Tibial nerve (tissue), 4 donors: ENCODE results near the gene CYLD. TPM values are rescaled to one million over a fixed set of nuclear protein-coding genes. Genes with fewer than 3 reads are reported as not detected.

Experiments used
- DNase-seq, 2 donors: peaks; one replicate each; pipeline ENCODE4 v3.0.0-alpha.2; 2019; ENCODE audit warnings: low spot score in 2 of 2
- H3K27ac ChIP-seq, 4 donors: fragments of 200-600 bp; sonication (generic) in 3 of 4; one replicate each; pipeline ENCODE4 v1.5.1; 2017 to 2019; ENCODE audit warnings: mild to moderate bottlenecking in 1 of 4
- H3K27me3 ChIP-seq, 2 donors: fragments of 200-600 bp; sonication (generic) in 1 of 2; one replicate each; pipeline versions ENCODE4 v1.5.1 to v1.6.0; 2017 to 2019
- H3K36me3 ChIP-seq, 3 donors: fragments of 200-600 bp; sonication (generic); one replicate each; pipeline ENCODE4 v1.5.1; 2018 to 2019
- H3K4me1 ChIP-seq, 4 donors: fragments of 200-600 bp; sonication (generic) in 3 of 4; one replicate each; pipeline ENCODE4 v1.5.1; 2017 to 2019
- H3K4me3 ChIP-seq, 4 donors: fragments of 200-600 bp; sonication (generic) in 3 of 4; one replicate each; pipeline ENCODE4 v1.5.1; 2017 to 2019; ENCODE audit warnings: mild to moderate bottlenecking in 1 of 4, moderate library complexity in 1 of 4
- H3K9me3 ChIP-seq, 4 donors: fragments of 200-600 bp; sonication (generic) in 3 of 4; one replicate each; pipeline ENCODE4 v1.5.1; 2017 to 2019
- CTCF ChIP-seq, 5 experiments: fragments of 200-600 bp in 3 of 5; fragments of 450-650 bp in 2 of 5; sonication (generic) in 3 of 5; IDR thresholded peaks; one replicate each; pipeline ENCODE4 v1.5.1; 2016 to 2019; ENCODE audit warnings: antibody characterized with exemption in 5 of 5, mild to moderate bottlenecking in 3 of 5, moderate library complexity in 2 of 5
- EP300 ChIP-seq, 2 donors: sonication (generic); formaldehyde crosslinking; IDR thresholded peaks; one replicate each; pipeline ENCODE4 v1.6.1; 2017; ENCODE audit warnings: antibody characterized with exemption in 2 of 2, mild to moderate bottlenecking in 1 of 2
- POLR2A ChIP-seq, 2 donors: fragments of 450-650 bp; IDR thresholded peaks; one replicate each; pipeline ENCODE4 v1.6.1; 2017; ENCODE audit warnings: antibody characterized with exemption in 2 of 2, mild to moderate bottlenecking in 2 of 2, moderate library complexity in 2 of 2
- WGBS, 2 donors: methylation state at CpG; one replicate each; pipeline ENCODE4 v1.1.5; 2018; 5-methylcytosine and 5-hydroxymethylcytosine counted together
- total RNA-seq, 4 donors: library from RNA; depleted of rRNA; stranded (reverse); fragments of >200 nt; gene quantifications; one replicate each; pipeline ENCODE4 v1.1.0, GENCODE V29; 2016

The CYLD gene
- total RNA-seq, 4 donors from 2014 or later, result 23.7 to 52.7 (median 38.3) TPM

GRCh38 chr16:50761267-50761666 is 19.4 kb downstream of the CYLD start:
- Histone ChIP-seq H3K27ac (no peak overlapping the region), H3K27me3 (no peaks in the 10 kb centered on the region), H3K4me3 (no peak overlapping the region), H3K36me3 (peaks cover 0 to 41% (median 0%) of the 10 kb centered on the region in 3 donors), H3K4me1 (peaks cover 0 to 19% (median 1%) of the 10 kb centered on the region in 4 donors), H3K9me3 (peaks cover 0 to 5% (median 3%) of the 10 kb centered on the region in 4 donors)
- no peak for TF ChIP-seq POLR2A (IDR thresholded peaks at IDR 0.05)
- TF ChIP-seq CTCF (IDR thresholded peaks at IDR 0.05), result no peak
- TF ChIP-seq EP300 (IDR thresholded peaks at IDR 0.05), result no peak
- no peak for DNase-seq
- 70 to 71% methylated on average over 1 of the region's 1 CpG for WGBS, 2 donors

GRCh38 chr16:50762241-50762640 is 20.4 kb downstream of the CYLD start:
- Histone ChIP-seq H3K36me3 (peaks cover 0 to 45% (median 0%) of the 10 kb centered on the region in 3 donors), H3K27ac (no peak overlapping the region), H3K9me3 (peaks cover 0 to 10% (median 4%) of the 10 kb centered on the region in 4 donors), H3K27me3 (no peaks in the 10 kb centered on the region), H3K4me1 (peaks cover 0 to 19% (median 1%) of the 10 kb centered on the region in 4 donors), H3K4me3 (no peak overlapping the region)
- DNase-seq, result no peak
- WGBS, 2 donors, result 80 to 82% methylated on average over 3 of the region's 3 CpGs
- no peak for TF ChIP-seq EP300 (IDR thresholded peaks at IDR 0.05)
- TF ChIP-seq CTCF (IDR thresholded peaks at IDR 0.05), result no peak
- no peak for TF ChIP-seq POLR2A (IDR thresholded peaks at IDR 0.05)

GRCh38 chr16:50763211-50763610 is 21.3 kb downstream of the CYLD start:
- H3K9me3 ChIP-seq, result peaks cover 0 to 10% (median 4%) of the 10 kb centered on the region in 4 donors
- H3K36me3 ChIP-seq, result peaks cover 0 to 36% (median 0%) of the 10 kb centered on the region in 3 donors
- no peak overlapping the region for H3K4me3 ChIP-seq
- no peak overlapping the region for H3K27ac ChIP-seq
- H3K4me1 ChIP-seq, result peaks cover 0 to 19% (median 1%) of the 10 kb centered on the region in 4 donors
- H3K27me3 ChIP-seq, result no peaks in the 10 kb centered on the region
- DNase-seq, result no peak
- TF ChIP-seq EP300 (IDR thresholded peaks at IDR 0.05) (no peak), POLR2A (IDR thresholded peaks at IDR 0.05) (no peak), CTCF (IDR thresholded peaks at IDR 0.05) (no peak)
- WGBS, 2 donors, result 84 to 95% methylated on average over 2 of the region's 2 CpGs

- peaks cover 0 to 10% (median 4%) of the 10 kb centered on the region in 4 donors for H3K9me3 ChIP-seq
- H3K27me3 ChIP-seq, result no peaks in the 10 kb centered on the region
- peaks cover 0 to 45% (median 0%) of the 10 kb centered on the region in 3 donors for H3K36me3 ChIP-seq
- H3K4me1 ChIP-seq, result peaks cover 0 to 19% (median 1%) of the 10 kb centered on the region in 4 donors
- 94 to 97% methylated on average over 1 of the region's 1 CpG for WGBS, 2 donors
- TF ChIP-seq POLR2A (IDR thresholded peaks at IDR 0.05) (no peak), CTCF (IDR thresholded peaks at IDR 0.05) (no peak), EP300 (IDR thresholded peaks at IDR 0.05) (no peak)
- H3K4me3 ChIP-seq, result no peak overlapping the region
- H3K27ac ChIP-seq, result no peak overlapping the region
- DNase-seq, result no peak
Measured at GRCh38 chr16:50765260-50765659, 23.4 kb downstream of the CYLD start.

- Histone ChIP-seq H3K4me1 (peaks cover 0 to 18% (median 1%) of the 10 kb centered on the region in 4 donors), H3K9me3 (peaks cover 0 to 10% (median 4%) of the 10 kb centered on the region in 4 donors), H3K4me3 (no peak overlapping the region), H3K27ac (no peak overlapping the region), H3K36me3 (peaks cover 0 to 51% (median 0%) of the 10 kb centered on the region in 3 donors), H3K27me3 (no peaks in the 10 kb centered on the region)
- no peak for DNase-seq
- WGBS, 2 donors, result 93 to 100% methylated on average over 1 of the region's 1 CpG
- TF ChIP-seq POLR2A (IDR thresholded peaks at IDR 0.05) (no peak), CTCF (IDR thresholded peaks at IDR 0.05) (no peak), EP300 (IDR thresholded peaks at IDR 0.05) (no peak)
Measured at GRCh38 chr16:50765861-50766260, 24.0 kb downstream of the CYLD start.
